ENCODE results near the gene NPTX2.

Gene NPTX2

DNA sequence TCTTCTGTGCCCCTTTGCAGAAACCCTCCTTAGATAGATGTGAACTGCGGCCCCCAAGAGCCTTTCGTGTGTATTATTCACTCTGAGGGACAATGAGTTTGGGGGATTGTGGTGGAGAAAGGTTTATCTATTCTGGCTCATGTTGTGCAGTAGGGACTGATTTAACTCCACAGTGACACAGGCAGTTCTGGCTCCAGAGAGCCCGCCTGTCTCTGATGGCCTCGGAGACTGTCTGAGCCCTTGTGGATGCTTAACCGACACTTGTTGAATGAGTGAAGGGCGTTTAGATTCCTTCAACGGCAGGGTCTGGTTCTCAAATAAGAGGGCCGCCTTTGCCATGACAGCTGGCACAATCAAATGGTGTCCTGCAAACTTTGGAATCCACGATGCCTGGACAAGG is 5.8 kb downstream of the NPTX2 start:
- CTCF ChIA-PET = no interaction called here
- POLR2A ChIA-PET = no interaction called here
- DNase-seq (ENCODE audit: low read depth, low spot score) = no peak
- H3K4me3 ChIP-seq (ENCODE audit: low read depth, low read length) = no peak overlapping the region
- TF ChIP-seq, protein P1, sequence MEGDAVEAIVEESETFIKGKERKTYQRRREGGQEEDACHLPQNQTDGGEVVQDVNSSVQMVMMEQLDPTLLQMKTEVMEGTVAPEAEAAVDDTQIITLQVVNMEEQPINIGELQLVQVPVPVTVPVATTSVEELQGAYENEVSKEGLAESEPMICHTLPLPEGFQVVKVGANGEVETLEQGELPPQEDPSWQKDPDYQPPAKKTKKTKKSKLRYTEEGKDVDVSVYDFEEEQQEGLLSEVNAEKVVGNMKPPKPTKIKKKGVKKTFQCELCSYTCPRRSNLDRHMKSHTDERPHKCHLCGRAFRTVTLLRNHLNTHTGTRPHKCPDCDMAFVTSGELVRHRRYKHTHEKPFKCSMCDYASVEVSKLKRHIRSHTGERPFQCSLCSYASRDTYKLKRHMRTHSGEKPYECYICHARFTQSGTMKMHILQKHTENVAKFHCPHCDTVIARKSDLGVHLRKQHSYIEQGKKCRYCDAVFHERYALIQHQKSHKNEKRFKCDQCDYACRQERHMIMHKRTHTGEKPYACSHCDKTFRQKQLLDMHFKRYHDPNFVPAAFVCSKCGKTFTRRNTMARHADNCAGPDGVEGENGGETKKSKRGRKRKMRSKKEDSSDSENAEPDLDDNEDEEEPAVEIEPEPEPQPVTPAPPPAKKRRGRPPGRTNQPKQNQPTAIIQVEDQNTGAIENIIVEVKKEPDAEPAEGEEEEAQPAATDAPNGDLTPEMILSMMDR (IDR thresholded peaks at IDR 0.05; ENCODE audit: insufficient read depth, low read length, missing control alignments) = no peak

- TF ChIP-seq, protein P1 (IDR thresholded peaks at IDR 0.05; ENCODE audit: insufficient read depth, low read length, missing control alignments) = no peak
- H3K4me3 ChIP-seq (ENCODE audit: low read depth, low read length) = no peak overlapping the region
- no peak for DNase-seq (ENCODE audit: low read depth, low spot score)
- CTCF ChIA-PET = no interaction called here
- POLR2A ChIA-PET = no interaction called here
Observed at GRCh38 chr7:98624846-98625420, 7.8 kb downstream of the NPTX2 start.

DNA sequence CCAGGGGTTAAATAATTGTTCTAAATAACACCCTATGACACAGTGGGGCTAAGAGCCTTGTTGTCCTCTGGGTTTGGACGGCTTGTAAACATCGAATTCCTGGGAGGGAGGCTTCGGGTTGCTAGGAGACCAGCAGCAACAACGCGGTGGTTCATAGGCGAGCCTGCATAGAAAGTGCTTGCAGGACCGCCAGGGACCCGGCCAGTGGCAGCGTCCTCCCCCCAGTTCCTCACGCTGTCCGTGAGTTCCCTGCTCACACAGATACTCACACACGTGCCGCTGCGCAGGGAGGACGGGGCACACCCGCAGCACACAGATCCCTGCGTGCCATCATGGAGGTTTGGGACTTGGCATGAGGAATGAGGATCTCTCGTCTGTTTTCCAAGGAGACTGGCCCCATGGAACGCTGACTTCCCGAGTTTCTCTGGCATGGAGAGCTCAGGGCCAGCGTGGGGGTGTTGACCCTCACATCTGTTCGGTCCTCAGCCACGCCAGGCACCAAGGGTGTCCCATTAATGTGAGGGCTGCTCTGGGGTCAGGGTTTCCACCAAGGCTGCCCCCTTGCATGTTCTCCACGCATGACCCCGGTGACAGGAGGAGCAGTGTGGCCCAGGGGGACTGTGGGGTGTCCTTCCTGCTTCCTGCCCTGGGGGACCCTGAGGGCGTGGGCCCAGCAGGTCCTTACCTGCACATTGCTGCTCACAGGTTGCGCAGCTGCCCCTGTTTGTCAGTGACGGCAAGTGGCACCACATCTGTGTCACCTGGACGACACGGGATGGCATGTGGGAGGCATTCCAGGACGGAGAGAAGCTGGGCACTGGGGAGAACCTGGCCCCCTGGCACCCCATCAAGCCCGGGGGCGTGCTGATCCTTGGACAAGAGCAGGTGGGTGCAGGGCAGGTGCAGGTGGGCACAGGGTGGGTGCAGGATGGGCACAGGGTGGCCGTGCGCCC is 9.7 kb downstream of the NPTX2 start:
- no peak for DNase-seq (ENCODE audit: low read depth, low spot score)
- TF ChIP-seq, protein P1 (IDR thresholded peaks at IDR 0.05; ENCODE audit: insufficient read depth, low read length, missing control alignments) = no peak
- H3K4me3 ChIP-seq (ENCODE audit: low read depth, low read length) = no peak overlapping the region
- POLR2A ChIA-PET = no interaction called here
- CTCF ChIA-PET = no interaction called here

GRCh38 chr7:98627413-98627790 is 10.3 kb downstream of the NPTX2 start:
- no peak for DNase-seq (ENCODE audit: low read depth, low spot score)

DNA sequence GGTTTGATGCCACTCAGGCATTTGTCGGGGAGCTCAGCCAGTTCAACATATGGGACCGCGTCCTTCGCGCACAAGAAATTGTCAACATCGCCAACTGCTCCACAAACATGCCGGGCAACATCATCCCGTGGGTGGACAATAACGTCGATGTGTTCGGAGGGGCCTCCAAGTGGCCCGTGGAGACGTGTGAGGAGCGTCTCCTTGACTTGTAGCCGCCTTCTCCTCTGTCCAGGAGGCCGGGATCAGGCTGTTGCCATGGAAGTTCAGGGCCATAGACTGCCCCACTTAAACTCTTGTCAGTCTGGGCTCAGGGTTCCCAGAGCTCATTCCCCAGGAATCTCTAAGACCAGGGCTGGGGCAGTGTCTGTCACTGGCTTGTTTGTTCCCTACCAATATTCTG is 11.3 kb downstream of the NPTX2 start:
- POLR2A ChIA-PET = no interaction called here
- DNase-seq (ENCODE audit: low read depth, low spot score) = no peak
- H3K4me3 ChIP-seq (ENCODE audit: low read depth, low read length) = no peak overlapping the region
- CTCF ChIA-PET = no interaction called here
- TF ChIP-seq, protein P1 (IDR thresholded peaks at IDR 0.05; ENCODE audit: insufficient read depth, low read length, missing control alignments) = no peak

More at GRCh38 chr7:98627413-98627790, 10.3 kb downstream of the NPTX2 start:
- ChIA-PET CTCF (no interaction called here), POLR2A (no interaction called here)
- no peak overlapping the region for H3K4me3 ChIP-seq (ENCODE audit: low read depth, low read length)
- TF ChIP-seq, protein P1 (IDR thresholded peaks at IDR 0.05; ENCODE audit: insufficient read depth, low read length, missing control alignments) = no peak

GRCh38 chr7:98629001-98629431 is 11.9 kb downstream of the NPTX2 start:
- POLR2A ChIA-PET = no interaction called here
- DNase-seq (ENCODE audit: low read depth, low spot score) = no peak
- no peak overlapping the region for H3K4me3 ChIP-seq (ENCODE audit: low read depth, low read length)
- CTCF ChIA-PET = no interaction called here
- TF ChIP-seq, protein P1 (IDR thresholded peaks at IDR 0.05; ENCODE audit: insufficient read depth, low read length, missing control alignments) = no peak
